Measurements from ENCODE around the gene FEZF2.

Gene FEZF2

DNA sequence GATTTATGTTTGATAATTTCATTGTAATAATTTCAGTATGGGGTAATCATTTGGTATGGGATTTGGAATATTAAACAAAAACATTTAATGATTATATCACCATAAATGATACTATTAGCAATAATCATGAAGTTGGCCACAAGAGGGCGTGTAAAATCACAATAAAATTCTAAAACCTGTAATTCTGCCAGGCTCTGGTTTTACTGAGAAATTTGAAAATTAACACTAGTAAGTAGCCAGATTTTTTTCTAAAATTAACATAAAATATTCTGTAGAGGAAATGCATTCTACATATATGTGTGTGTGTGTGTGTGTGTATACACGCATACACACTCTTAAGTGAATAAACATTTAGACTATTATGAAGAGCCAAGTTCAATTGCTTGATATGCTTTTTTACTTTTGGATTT is 40.5 kb downstream of the FEZF2 start:
- DNase-seq (ENCODE audit: extremely low read depth, low read depth): no peak
- TF ChIP-seq, protein P1, sequence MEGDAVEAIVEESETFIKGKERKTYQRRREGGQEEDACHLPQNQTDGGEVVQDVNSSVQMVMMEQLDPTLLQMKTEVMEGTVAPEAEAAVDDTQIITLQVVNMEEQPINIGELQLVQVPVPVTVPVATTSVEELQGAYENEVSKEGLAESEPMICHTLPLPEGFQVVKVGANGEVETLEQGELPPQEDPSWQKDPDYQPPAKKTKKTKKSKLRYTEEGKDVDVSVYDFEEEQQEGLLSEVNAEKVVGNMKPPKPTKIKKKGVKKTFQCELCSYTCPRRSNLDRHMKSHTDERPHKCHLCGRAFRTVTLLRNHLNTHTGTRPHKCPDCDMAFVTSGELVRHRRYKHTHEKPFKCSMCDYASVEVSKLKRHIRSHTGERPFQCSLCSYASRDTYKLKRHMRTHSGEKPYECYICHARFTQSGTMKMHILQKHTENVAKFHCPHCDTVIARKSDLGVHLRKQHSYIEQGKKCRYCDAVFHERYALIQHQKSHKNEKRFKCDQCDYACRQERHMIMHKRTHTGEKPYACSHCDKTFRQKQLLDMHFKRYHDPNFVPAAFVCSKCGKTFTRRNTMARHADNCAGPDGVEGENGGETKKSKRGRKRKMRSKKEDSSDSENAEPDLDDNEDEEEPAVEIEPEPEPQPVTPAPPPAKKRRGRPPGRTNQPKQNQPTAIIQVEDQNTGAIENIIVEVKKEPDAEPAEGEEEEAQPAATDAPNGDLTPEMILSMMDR (IDR thresholded peaks at IDR 0.05; ENCODE audit: low read depth, low read length): peak; percentile 36

DNA sequence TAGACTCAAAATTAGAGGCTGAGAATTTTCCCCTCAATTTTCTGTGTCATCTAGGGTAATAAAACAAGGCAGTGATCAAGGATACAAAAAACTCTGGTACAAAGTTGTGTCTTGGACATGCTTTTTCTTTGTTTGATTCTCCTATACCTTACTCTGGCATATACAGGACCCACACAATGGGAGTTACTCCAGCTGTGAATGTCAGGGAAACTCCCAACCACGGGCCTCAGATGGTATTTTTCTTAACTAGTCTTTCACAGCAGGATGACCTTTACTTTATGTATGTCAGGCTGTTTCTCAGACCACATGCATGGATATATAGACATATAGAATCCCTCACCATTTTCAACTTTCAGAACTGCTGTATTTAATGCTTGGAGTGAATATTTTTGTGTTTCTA is 41.3 kb downstream of the FEZF2 start:
- TF ChIP-seq, protein P1 (IDR thresholded peaks at IDR 0.05; ENCODE audit: low read depth, low read length): no peak
- DNase-seq (ENCODE audit: extremely low read depth, low read depth): no peak

GRCh38 chr3:62329971-62330370 is 43.4 kb downstream of the FEZF2 start:
- TF ChIP-seq, protein P1 (IDR thresholded peaks at IDR 0.05; ENCODE audit: low read depth, low read length): no peak
- no peak for DNase-seq (ENCODE audit: extremely low read depth, low read depth)

- DNase-seq (ENCODE audit: extremely low read depth, low read depth): no peak
- TF ChIP-seq, protein P1 (IDR thresholded peaks at IDR 0.05; ENCODE audit: low read depth, low read length): no peak
Observed at GRCh38 chr3:62325896-62326295, 47.5 kb downstream of the FEZF2 start.

DNA sequence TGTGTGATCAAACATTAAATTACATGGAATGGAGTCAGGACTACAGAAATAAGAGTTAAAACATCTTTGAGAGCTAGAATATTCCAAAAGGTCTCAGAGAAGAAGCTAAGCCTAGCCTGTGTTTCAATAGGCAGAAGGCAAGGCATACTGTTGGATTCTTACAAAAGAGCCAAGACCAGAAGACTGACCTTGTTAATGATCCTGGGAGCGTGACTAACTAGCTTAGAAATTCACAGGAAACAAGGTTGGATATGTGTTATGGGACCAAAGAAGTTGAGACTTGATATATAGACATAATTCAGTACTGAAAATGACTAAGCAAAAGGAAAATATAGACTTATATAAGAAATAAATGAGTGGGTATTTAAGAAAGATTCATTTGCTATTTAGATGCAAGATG is 50.1 kb downstream of the FEZF2 start:
- TF ChIP-seq, protein P1 (IDR thresholded peaks at IDR 0.05; ENCODE audit: low read depth, low read length): no peak
- no peak for DNase-seq (ENCODE audit: extremely low read depth, low read depth)

Data from AG09319 (cell line).